ENCODE data around the gene EEF1AKMT1.

EEF1AKMT1 gene, protein sequence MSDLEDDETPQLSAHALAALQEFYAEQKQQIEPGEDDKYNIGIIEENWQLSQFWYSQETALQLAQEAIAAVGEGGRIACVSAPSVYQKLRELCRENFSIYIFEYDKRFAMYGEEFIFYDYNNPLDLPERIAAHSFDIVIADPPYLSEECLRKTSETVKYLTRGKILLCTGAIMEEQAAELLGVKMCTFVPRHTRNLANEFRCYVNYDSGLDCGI

DNA sequence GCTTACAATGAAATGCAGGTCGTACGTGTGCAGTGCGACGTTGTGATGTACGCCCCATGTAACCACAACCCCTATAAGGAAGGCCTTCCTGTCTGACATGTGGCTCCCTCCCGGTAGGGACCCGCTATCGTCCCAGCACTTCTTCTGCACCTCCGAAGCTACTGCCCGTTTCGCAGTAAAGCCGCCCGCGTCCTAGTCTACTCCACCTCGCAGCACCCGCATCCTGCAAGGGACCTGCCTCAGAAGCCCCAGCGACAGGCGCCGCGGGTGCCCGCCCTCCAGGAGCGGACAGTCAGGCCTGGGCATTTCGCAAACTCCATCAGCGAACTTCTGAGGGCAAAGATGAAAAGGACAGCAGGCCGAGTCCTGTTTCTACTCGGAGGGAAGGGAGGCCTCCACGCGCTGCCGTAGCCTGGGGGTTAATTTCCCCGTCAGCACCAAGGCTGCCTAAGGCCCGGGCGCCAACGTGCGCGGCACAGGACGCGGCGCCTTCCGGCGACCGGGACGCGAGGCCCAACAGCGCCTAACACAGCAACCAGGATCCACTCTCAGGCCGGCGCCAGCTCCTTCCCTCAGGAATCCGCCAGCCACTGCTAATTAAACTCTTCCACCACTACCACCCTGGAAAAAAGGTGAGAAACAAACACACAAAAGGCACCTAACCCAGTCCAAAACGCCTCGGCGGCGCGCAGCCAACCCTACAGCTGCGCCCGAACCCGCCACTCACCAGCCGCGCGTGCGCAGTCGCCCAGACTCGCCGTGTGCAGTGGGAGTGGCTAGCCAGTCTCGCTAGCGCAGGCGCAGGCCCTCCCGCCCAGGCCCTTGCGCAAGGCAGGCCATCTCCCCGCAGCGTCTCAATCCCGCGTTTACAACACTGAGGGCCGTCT is at the start of gene EEF1AKMT1:
TSS of gene EEF1AKMT1 (minus strand) at position 768 of the 887 bp plus-strand sequence. CDS start 16,363 bp downstream, outside the sequence.
- no peak for TF ChIP-seq ZNF70 (CRISPR knock-in tag; IDR thresholded peaks at IDR 0.05)
- TF ChIP-seq ZFP3 (CRISPR knock-in tag; IDR thresholded peaks at IDR 0.05), result 0 out of 2 replicates have a peak, but pooled peaks have one; percentile 57
- peak; percentile 58; the same call in 1 of the 2 replicates for TF ChIP-seq GLIS3 (CRISPR knock-in tag; IDR thresholded peaks at IDR 0.05)
- peak; percentile 79; the same call in 1 of the 2 replicates for TF ChIP-seq CSDC2 (CRISPR knock-in tag; IDR thresholded peaks at IDR 0.05)
- peak; percentile 96 for ATAC-seq

DNA sequence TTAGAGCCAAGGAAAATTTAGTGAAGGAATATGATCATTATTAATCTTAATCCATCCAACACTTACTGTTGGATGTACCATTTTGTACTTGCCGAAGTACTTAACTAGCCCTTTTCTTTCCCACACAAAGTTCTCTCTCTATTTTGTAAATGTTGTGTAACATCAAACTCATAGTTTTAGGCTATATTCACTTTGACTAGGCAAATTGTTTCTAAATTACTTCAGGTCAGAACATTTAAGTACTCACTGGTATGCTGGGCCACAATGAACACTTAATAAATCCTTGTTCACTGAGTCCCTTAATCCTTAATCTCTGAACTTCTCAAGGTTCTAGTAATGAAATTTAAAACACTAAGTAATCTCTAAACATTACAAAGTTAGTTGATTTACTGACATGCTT is 49.3 kb upstream of the EEF1AKMT1 start:
- ATAC-seq, result no peak
- no peak for TF ChIP-seq ESRRG (CRISPR knock-in tag; IDR thresholded peaks at IDR 0.05)
- TF ChIP-seq ZFP30 (CRISPR knock-in tag; IDR thresholded peaks at IDR 0.05), result no peak
- TF ChIP-seq, protein P1, sequence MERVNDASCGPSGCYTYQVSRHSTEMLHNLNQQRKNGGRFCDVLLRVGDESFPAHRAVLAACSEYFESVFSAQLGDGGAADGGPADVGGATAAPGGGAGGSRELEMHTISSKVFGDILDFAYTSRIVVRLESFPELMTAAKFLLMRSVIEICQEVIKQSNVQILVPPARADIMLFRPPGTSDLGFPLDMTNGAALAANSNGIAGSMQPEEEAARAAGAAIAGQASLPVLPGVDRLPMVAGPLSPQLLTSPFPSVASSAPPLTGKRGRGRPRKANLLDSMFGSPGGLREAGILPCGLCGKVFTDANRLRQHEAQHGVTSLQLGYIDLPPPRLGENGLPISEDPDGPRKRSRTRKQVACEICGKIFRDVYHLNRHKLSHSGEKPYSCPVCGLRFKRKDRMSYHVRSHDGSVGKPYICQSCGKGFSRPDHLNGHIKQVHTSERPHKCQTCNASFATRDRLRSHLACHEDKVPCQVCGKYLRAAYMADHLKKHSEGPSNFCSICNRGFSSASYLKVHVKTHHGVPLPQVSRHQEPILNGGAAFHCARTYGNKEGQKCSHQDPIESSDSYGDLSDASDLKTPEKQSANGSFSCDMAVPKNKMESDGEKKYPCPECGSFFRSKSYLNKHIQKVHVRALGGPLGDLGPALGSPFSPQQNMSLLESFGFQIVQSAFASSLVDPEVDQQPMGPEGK (CRISPR knock-in tag; IDR thresholded peaks at IDR 0.05; ENCODE audit: borderline replicate concordance), result no peak
- TF ChIP-seq ARNTL (CRISPR knock-in tag; IDR thresholded peaks at IDR 0.05; ENCODE audit: borderline replicate concordance, low read depth), result no peak
- no peak for TF ChIP-seq SNAI2 (CRISPR knock-in tag; IDR thresholded peaks at IDR 0.05)
- TF ChIP-seq OSR1 (CRISPR knock-in tag; IDR thresholded peaks at IDR 0.05), result no peak
- no peak for TF ChIP-seq ISL1 (CRISPR knock-in tag; IDR thresholded peaks at IDR 0.05)
- no peak for TF ChIP-seq CSDC2 (CRISPR knock-in tag; IDR thresholded peaks at IDR 0.05)
- TF ChIP-seq, protein P2, sequence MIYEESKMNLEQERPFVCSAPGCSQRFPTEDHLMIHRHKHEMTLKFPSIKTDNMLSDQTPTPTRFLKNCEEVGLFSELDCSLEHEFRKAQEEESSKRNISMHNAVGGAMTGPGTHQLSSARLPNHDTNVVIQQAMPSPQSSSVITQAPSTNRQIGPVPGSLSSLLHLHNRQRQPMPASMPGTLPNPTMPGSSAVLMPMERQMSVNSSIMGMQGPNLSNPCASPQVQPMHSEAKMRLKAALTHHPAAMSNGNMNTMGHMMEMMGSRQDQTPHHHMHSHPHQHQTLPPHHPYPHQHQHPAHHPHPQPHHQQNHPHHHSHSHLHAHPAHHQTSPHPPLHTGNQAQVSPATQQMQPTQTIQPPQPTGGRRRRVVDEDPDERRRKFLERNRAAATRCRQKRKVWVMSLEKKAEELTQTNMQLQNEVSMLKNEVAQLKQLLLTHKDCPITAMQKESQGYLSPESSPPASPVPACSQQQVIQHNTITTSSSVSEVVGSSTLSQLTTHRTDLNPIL (CRISPR knock-in tag; IDR thresholded peaks at IDR 0.05; ENCODE audit: low read depth), result no peak
- TF ChIP-seq ZNF70 (CRISPR knock-in tag; IDR thresholded peaks at IDR 0.05), result no peak
- TF ChIP-seq BACH2 (CRISPR knock-in tag; IDR thresholded peaks at IDR 0.05; ENCODE audit: borderline replicate concordance), result no peak

DNA sequence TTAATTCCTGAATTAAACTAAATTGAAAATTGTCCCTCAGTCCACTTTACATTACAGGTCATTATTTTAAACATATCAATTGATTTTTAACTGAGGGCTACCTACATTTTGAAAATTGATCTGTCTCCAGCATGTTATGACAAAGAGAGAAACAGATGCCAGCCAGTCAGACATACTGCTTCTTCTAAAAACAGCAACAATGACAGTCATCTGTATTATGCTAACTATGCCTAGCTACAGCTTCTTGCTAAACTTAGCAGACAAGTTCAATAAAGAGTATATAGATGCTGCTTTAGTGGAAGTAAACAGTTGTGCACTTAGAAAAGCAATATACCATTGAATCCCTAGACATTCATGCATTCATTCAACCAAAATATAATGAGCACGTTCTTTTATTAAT is 48.6 kb upstream of the EEF1AKMT1 start:
- ATAC-seq, result no peak

DNA sequence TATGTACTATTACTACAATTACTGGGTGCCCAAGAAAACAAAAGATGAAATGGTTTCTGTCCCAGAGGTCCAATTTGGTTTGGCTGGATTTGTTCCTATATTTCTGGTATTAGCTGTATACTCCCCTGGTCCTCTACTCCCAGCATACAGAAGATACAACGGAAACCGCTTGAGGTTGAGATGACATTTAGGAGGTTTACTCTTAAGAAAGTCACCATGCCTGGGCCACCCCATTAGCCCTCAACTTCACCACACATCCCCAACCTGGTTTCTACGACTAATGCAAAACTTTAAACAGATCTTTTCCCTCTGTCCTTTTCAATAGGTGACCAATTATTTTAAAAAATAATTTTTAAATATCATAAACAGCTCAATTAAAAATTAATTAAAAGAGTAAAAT is 46.0 kb upstream of the EEF1AKMT1 start:
- ATAC-seq, result no peak
- no peak for TF ChIP-seq CSDC2 (CRISPR knock-in tag; IDR thresholded peaks at IDR 0.05)
- no peak for TF ChIP-seq TOX (CRISPR knock-in tag; IDR thresholded peaks at IDR 0.05; ENCODE audit: borderline replicate concordance)
- TF ChIP-seq ISL1 (CRISPR knock-in tag; IDR thresholded peaks at IDR 0.05), result no peak
- TF ChIP-seq, protein P3, sequence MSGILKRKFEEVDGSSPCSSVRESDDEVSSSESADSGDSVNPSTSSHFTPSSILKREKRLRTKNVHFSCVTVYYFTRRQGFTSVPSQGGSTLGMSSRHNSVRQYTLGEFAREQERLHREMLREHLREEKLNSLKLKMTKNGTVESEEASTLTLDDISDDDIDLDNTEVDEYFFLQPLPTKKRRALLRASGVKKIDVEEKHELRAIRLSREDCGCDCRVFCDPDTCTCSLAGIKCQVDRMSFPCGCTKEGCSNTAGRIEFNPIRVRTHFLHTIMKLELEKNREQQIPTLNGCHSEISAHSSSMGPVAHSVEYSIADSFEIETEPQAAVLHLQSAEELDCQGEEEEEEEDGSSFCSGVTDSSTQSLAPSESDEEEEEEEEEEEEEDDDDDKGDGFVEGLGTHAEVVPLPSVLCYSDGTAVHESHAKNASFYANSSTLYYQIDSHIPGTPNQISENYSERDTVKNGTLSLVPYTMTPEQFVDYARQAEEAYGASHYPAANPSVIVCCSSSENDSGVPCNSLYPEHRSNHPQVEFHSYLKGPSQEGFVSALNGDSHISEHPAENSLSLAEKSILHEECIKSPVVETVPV (CRISPR knock-in tag; IDR thresholded peaks at IDR 0.05), result no peak
- TF ChIP-seq ZNF8 (CRISPR knock-in tag; IDR thresholded peaks at IDR 0.05), result no peak
- no peak for TF ChIP-seq ZNF70 (CRISPR knock-in tag; IDR thresholded peaks at IDR 0.05)
- no peak for TF ChIP-seq ZFP30 (CRISPR knock-in tag; IDR thresholded peaks at IDR 0.05)
- TF ChIP-seq ZFP3 (CRISPR knock-in tag; IDR thresholded peaks at IDR 0.05), result no peak
- TF ChIP-seq, protein P2 (CRISPR knock-in tag; IDR thresholded peaks at IDR 0.05; ENCODE audit: low read depth), result no peak
- no peak for TF ChIP-seq RARB (CRISPR knock-in tag; IDR thresholded peaks at IDR 0.05)
- no peak for TF ChIP-seq SNAI2 (CRISPR knock-in tag; IDR thresholded peaks at IDR 0.05)
- TF ChIP-seq ARNTL (CRISPR knock-in tag; IDR thresholded peaks at IDR 0.05; ENCODE audit: borderline replicate concordance, low read depth), result no peak
- TF ChIP-seq PPARA (CRISPR knock-in tag; IDR thresholded peaks at IDR 0.05; ENCODE audit: borderline replicate concordance), result no peak
- TF ChIP-seq OSR1 (CRISPR knock-in tag; IDR thresholded peaks at IDR 0.05), result no peak
- TF ChIP-seq, protein P1 (CRISPR knock-in tag; IDR thresholded peaks at IDR 0.05; ENCODE audit: borderline replicate concordance), result no peak

More for the DNA sequence above, 48.6 kb upstream of the EEF1AKMT1 start:
- TF ChIP-seq ZNF70 (CRISPR knock-in tag; IDR thresholded peaks at IDR 0.05), result no peak
- no peak for TF ChIP-seq ISL1 (CRISPR knock-in tag; IDR thresholded peaks at IDR 0.05)
- no peak for TF ChIP-seq ZNF8 (CRISPR knock-in tag; IDR thresholded peaks at IDR 0.05)
- TF ChIP-seq PPARA (CRISPR knock-in tag; IDR thresholded peaks at IDR 0.05; ENCODE audit: borderline replicate concordance), result no peak
- TF ChIP-seq CSDC2 (CRISPR knock-in tag; IDR thresholded peaks at IDR 0.05), result no peak
- no peak for TF ChIP-seq ZFP30 (CRISPR knock-in tag; IDR thresholded peaks at IDR 0.05)

Measured in SK-N-SH treated with all-trans-retinoic acid at 6 μM for 48 hours (cell line).